B cell (primary cell): Measurements from ENCODE around the gene DLGAP4. TPM values are rescaled to one million over a fixed set of nuclear protein-coding genes. Genes with fewer than 3 reads are reported as not detected.

ENCODE experiments used
- ATAC-seq: fragments of 200-7000 bp; cut with Tn5 transposase; one replicate; pipeline ENCODE4 v1.10.0; 2021; ENCODE audit warnings: low read depth, mild to moderate bottlenecking, moderate number of reproducible peaks, moderate library complexity
- CTCF ChIA-PET: fragments of 350-600 bp; sonication (Branson Sonifier 250); formaldehyde crosslinking; loops from one replicate; lab custom pipeline; 2021; ENCODE audit warnings: antibody characterized with exemption, inconsistent platforms; lab: Charles Lee
- POLR2A ChIA-PET: fragments of 350-600 bp; sonication (Branson Sonifier 250); formaldehyde crosslinking; loops from one replicate; lab custom pipeline; 2021; ENCODE audit warnings: antibody characterized with exemption; lab: Charles Lee
- DNase-seq: peaks from one replicate; pipeline ENCODE4 v3.0.0; 2013
- H2AFZ ChIP-seq: 2 replicates; pipeline ENCODE4 v1.6.1; 2012; ENCODE audit warnings: mild to moderate bottlenecking, low read depth, low read length; ENCODE audit not compliant: insufficient read depth, poor library complexity, severe bottlenecking
- H3K27ac ChIP-seq, 2 donors: 1 replicate in 1 of 2; 2 replicates in 1 of 2; pipeline ENCODE4 v1.5.1; 2012 to 2013; ENCODE audit warnings: low read length in 2 of 2, mild to moderate bottlenecking in 2 of 2, moderate library complexity in 1 of 2
- H3K27me3 ChIP-seq, 4 experiments: fragments of 200-600 bp in 1 of 4; sonication (generic) in 1 of 4; replicated peaks in 1 of 4; 1 replicate in 2 of 4; 2 replicates in 2 of 4; pipeline versions ENCODE4 v1.6.1 to v1.7.0; 2013 to 2016; ENCODE audit warnings: low read length in 3 of 4, mild to moderate bottlenecking in 2 of 4, mixed read lengths in 1 of 4, moderate library complexity in 1 of 4; ENCODE audit not compliant: insufficient read depth in 4 of 4, control insufficient read depth in 3 of 4; ENCODE audit errors: control extremely low read depth in 1 of 4
- H3K36me3 ChIP-seq, 2 experiments: replicated peaks in 1 of 2; 1 replicate in 1 of 2; 2 replicates in 1 of 2; pipeline versions ENCODE4 v1.6.1 to v1.7.1; 2013; ENCODE audit warnings: low read length in 1 of 2; ENCODE audit not compliant: insufficient read depth in 2 of 2, control insufficient read depth in 1 of 2; ENCODE audit errors: control extremely low read depth in 1 of 2, extremely low read depth in 1 of 2
- H3K4me1 ChIP-seq, 2 donors: fragments of 200-600 bp in 1 of 2; sonication (generic) in 1 of 2; 1 replicate in 1 of 2; 2 replicates in 1 of 2; pipeline versions ENCODE4 v1.5.1 to v1.6.1; 2013 to 2017; ENCODE audit warnings: low read length in 2 of 2; ENCODE audit not compliant: control insufficient read depth in 2 of 2, insufficient read depth in 2 of 2
- H3K4me2 ChIP-seq: replicated peaks from 2 replicates; pipeline ENCODE3; 2012; ENCODE audit warnings: mild to moderate bottlenecking, low read depth, low read length; ENCODE audit not compliant: poor library complexity, severe bottlenecking
- H3K4me3 ChIP-seq, 5 experiments: fragments of 200-600 bp in 1 of 5; sonication (generic) in 1 of 5; 1 replicate in 3 of 5; 2 replicates in 2 of 5; pipeline versions ENCODE4 v1.5.1 to v1.7.0; 2011 to 2016; ENCODE audit warnings: low read length in 4 of 5, mild to moderate bottlenecking in 4 of 5, low read depth in 2 of 5, control low read depth in 1 of 5, moderate library complexity in 1 of 5; ENCODE audit not compliant: insufficient read depth in 1 of 5; ENCODE audit errors: control extremely low read depth in 1 of 5, extremely low read depth in 1 of 5
- H3K79me2 ChIP-seq: fragments of 200-600 bp; sonication (generic); one replicate; pipeline ENCODE4 v1.6.0; 2016; ENCODE audit warnings: low read length; ENCODE audit not compliant: control insufficient read depth, insufficient read depth
- H3K9ac ChIP-seq: fragments of 200-600 bp; sonication (generic); 2 replicates; pipeline ENCODE4 v1.6.1; 2017; ENCODE audit warnings: mild to moderate bottlenecking, low read length, moderate library complexity
- H3K9me3 ChIP-seq, 3 donors: one replicate each; pipeline versions ENCODE4 v1.6.1 to v1.7.1; 2013; ENCODE audit warnings: low read length in 2 of 3; ENCODE audit not compliant: control insufficient read depth in 2 of 3, insufficient read depth in 1 of 3; ENCODE audit errors: control extremely low read depth in 1 of 3
- H4K20me1 ChIP-seq: 2 replicates; pipeline ENCODE4 v1.6.0; 2012; ENCODE audit warnings: mild to moderate bottlenecking, low read length; ENCODE audit not compliant: insufficient read depth, control insufficient read depth, poor library complexity, severe bottlenecking
- H3K27ac Mint-ChIP-seq: one replicate; pipeline ENCODE4 v1.8.0; 2021; ENCODE audit warnings: mixed read lengths
- H3K27me3 Mint-ChIP-seq: one replicate; pipeline ENCODE4 v1.8.0; 2021; ENCODE audit warnings: mixed read lengths
- H3K4me1 Mint-ChIP-seq: one replicate; pipeline ENCODE4 v1.8.0; 2021; ENCODE audit warnings: mixed read lengths
- H3K4me3 Mint-ChIP-seq: one replicate; pipeline ENCODE4 v1.8.0; 2021; ENCODE audit warnings: mixed read lengths
- H3K9me3 Mint-ChIP-seq: one replicate; pipeline ENCODE4 v1.8.0; 2022; ENCODE audit warnings: mixed read lengths; ENCODE audit not compliant: insufficient read depth
- EZH2 ChIP-seq: IDR thresholded peaks from 2 replicates; pipeline ENCODE4 v1.6.1; 2012; ENCODE audit warnings: borderline replicate concordance, low read depth, mild to moderate bottlenecking, moderate library complexity, low read length; ENCODE audit not compliant: insufficient read depth, poor library complexity, severe bottlenecking
- WGBS: methylation state at CpG from one replicate; pipeline ENCODE4 v1.1.5; 2013; ENCODE audit warnings: missing lambda C conversion rate; ENCODE audit not compliant: insufficient coverage; 5-methylcytosine and 5-hydroxymethylcytosine counted together
- intact Hi-C: fragments of 100-400 bp; cut with micrococcal nuclease; formaldehyde crosslinking; loops from one replicate; pipeline ENCODE4 v1.10.0; 2022
- polyA plus RNA-seq: library from polyadenylated mRNA; depleted of rRNA; stranded (reverse); fragments of >200 nt; gene quantifications from 2 replicates; pipeline ENCODE4 v1.2.3, GENCODE V29; 2012
- total RNA-seq, 2 donors: library from RNA; stranded (reverse); fragments of 120-200 nt in 1 of 2; gene quantifications; 1 replicate in 1 of 2; 2 replicates in 1 of 2; pipeline versions ENCODE4 v1.2.3 to v1.2.4, GENCODE V29; 2013 to 2022
- TF ChIP-seq, protein P1 (sequence below): fragments of 200-600 bp; IDR thresholded peaks from one replicate; pipeline ENCODE4 v1.8.0; 2022; ENCODE audit warnings: antibody characterized with exemption, mild to moderate bottlenecking

DLGAP4 gene
- total and polyA plus RNA-seq, 2 donors (not counting 1 experiment from before 2014, with no cell fraction given) = 68.8 to 87.8 TPM

DNA sequence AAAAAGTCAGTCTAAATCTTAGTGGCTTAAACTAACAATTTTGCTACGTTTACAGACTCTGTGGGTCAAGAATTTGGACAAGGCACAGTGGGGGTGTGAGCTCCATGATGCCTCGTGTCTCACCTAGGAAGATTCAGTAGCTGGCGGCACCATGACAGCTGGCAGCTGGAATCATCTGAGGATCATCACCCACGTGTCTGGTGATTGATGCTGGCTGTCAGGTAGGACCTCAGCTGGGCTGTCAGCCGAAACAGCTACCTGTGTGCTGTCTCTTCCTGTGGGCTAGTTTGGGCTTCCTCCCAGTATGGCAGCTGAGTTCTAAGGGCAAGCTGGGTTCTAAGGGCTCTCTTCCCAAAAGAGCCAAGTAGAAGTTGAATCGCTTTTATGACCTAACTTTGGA lies 26.4 kb upstream of the DLGAP4 start:
- intact Hi-C loops = no loop called here

GRCh38 chr20:36281785-36282380 lies 24.3 kb upstream of the DLGAP4 start:
- Histone ChIP-seq H4K20me1 (no peaks in the 10 kb centered on the region), H3K27ac (no peak overlapping the region), H3K4me3 (no peak overlapping the region), H3K36me3 (no peaks in the 10 kb centered on the region), H3K9me3 (no peaks in the 10 kb centered on the region), H3K4me1 (no peaks in the 10 kb centered on the region), H2AFZ (no peak overlapping the region), H3K9ac (no peak overlapping the region), H3K79me2 (no peaks in the 10 kb centered on the region), H3K27me3 (peaks cover 0 to 12% (median 0%) of the 10 kb centered on the region in 4 experiments), H3K4me2 (no peak overlapping the region)
- no peak overlapping the region for H3K4me3 Mint-ChIP-seq
- WGBS = 93% methylated on average over 10 of the region's 10 CpGs
- H3K27me3 Mint-ChIP-seq = peaks cover 37% of the 10 kb centered on the region
- no peaks in the 10 kb centered on the region for H3K9me3 Mint-ChIP-seq
- ChIA-PET CTCF (no interaction called here), POLR2A (no interaction called here)
- no peaks in the 10 kb centered on the region for H3K4me1 Mint-ChIP-seq
- intact Hi-C loops = no loop called here
- no peak overlapping the region for H3K27ac Mint-ChIP-seq
- ATAC-seq (no peak), DNase-seq (no peak)
- TF ChIP-seq, protein P1, sequence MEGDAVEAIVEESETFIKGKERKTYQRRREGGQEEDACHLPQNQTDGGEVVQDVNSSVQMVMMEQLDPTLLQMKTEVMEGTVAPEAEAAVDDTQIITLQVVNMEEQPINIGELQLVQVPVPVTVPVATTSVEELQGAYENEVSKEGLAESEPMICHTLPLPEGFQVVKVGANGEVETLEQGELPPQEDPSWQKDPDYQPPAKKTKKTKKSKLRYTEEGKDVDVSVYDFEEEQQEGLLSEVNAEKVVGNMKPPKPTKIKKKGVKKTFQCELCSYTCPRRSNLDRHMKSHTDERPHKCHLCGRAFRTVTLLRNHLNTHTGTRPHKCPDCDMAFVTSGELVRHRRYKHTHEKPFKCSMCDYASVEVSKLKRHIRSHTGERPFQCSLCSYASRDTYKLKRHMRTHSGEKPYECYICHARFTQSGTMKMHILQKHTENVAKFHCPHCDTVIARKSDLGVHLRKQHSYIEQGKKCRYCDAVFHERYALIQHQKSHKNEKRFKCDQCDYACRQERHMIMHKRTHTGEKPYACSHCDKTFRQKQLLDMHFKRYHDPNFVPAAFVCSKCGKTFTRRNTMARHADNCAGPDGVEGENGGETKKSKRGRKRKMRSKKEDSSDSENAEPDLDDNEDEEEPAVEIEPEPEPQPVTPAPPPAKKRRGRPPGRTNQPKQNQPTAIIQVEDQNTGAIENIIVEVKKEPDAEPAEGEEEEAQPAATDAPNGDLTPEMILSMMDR = no peak
- TF ChIP-seq EZH2 = no peak

More for the DNA sequence above, 26.4 kb upstream of the DLGAP4 start:
- ChIA-PET CTCF (no interaction called here), POLR2A (interaction anchor here (0.7 kb wide), 1 partner anchor 883 kb away, joined by 3 read pairs; no protein-coding TSS in a partner anchor)
- Histone ChIP-seq H2AFZ (no peak overlapping the region), H3K27ac (no peak overlapping the region), H3K79me2 (no peaks in the 10 kb centered on the region), H3K9ac (no peak overlapping the region), H3K9me3 (no peaks in the 10 kb centered on the region), H3K4me3 (no peak overlapping the region), H3K27me3 (peaks cover 0 to 8% (median 0%) of the 10 kb centered on the region in 4 experiments), H3K4me2 (no peak overlapping the region), H3K4me1 (no peaks in the 10 kb centered on the region), H3K36me3 (no peaks in the 10 kb centered on the region), H4K20me1 (no peaks in the 10 kb centered on the region)
- DNase-seq (no peak), ATAC-seq (no peak)
- Mint-ChIP-seq H3K27ac (no peak overlapping the region), H3K4me1 (no peaks in the 10 kb centered on the region), H3K4me3 (no peak overlapping the region), H3K27me3 (peaks cover 35% of the 10 kb centered on the region), H3K9me3 (no peaks in the 10 kb centered on the region)
- 61% methylated on average over 5 of the region's 6 CpGs for WGBS
- TF ChIP-seq, protein P1 = no peak
- TF ChIP-seq EZH2 = no peak
